ENCODE measurements around the gene POLR3K. TPM values are rescaled to one million over a fixed set of nuclear protein-coding genes. Genes with fewer than 3 reads are reported as not detected.

Gene POLR3K
- total and polyA plus RNA-seq, 2 donors (not counting 3 experiments of a cell fraction or from before 2014, with no cell fraction given), result 20.6 to 33.2 TPM

GRCh38 chr16:63998-64913 lies 10.8 kb upstream of the POLR3K start:
- Histone ChIP-seq H4K20me1 (replicated peaks; ENCODE audit: control insufficient read depth, extremely low read depth, insufficient read depth, low read length) (no peaks in the 10 kb centered on the region), H3K9me3 (replicated peaks; ENCODE audit: control insufficient read depth, insufficient read depth, low read length) (no peaks in the 10 kb centered on the region), H3K9me1 (replicated peaks; ENCODE audit: control insufficient read depth, extremely low read depth, insufficient read depth, low read length) (no peaks in the 10 kb centered on the region), H3K27me3 (ENCODE audit: control insufficient read depth in 2 of 2, insufficient read depth in 2 of 2, low read length in 2 of 2) (no peaks in the 10 kb centered on the region), H3K79me2 (ENCODE audit: control insufficient read depth, insufficient read depth, low read length) (peaks cover 15% of the 10 kb centered on the region), H3K4me3 (replicated peaks in 1 of 3; ENCODE audit: insufficient read depth in 1 of 3, low read depth in 1 of 3, low read length in 3 of 3) (no peak overlapping the region), H3K27ac (ENCODE audit: insufficient read depth, low read depth, low read length) (no peak overlapping the region), H2AFZ (ENCODE audit: low read depth, low read length) (no peak overlapping the region), H3K4me2 (ENCODE audit: insufficient read depth, low read length) (no peak overlapping the region), H3K9ac (replicated peaks; ENCODE audit: extremely low read depth, insufficient read depth, low read length) (no peak overlapping the region), H3K4me1 (ENCODE audit: control insufficient read depth, extremely low read depth, insufficient read depth, low read length) (no peaks in the 10 kb centered on the region), H3K36me3 (ENCODE audit: control insufficient read depth in 2 of 2, extremely low read depth in 1 of 2, insufficient read depth in 2 of 2, low read length in 2 of 2) (peaks cover 0 to 49% of the 10 kb centered on the region in 2 experiments)
- intact Hi-C loops (cut with micrococcal nuclease), result no loop called here
- dilution Hi-C loops (cut with MboI; ENCODE audit: extremely low pct_ligation_motif_present, low sequenced_read_pairs), result no loop called here
- DNase-seq (ENCODE audit: low read depth, low spot score) (no peak), FAIRE-seq (no peak)
- TF ChIP-seq MAX (IDR thresholded peaks at IDR 0.05; ENCODE audit: insufficient read depth, insufficient read length), result no peak
- TF ChIP-seq FOS (IDR thresholded peaks at IDR 0.05; ENCODE audit: borderline replicate concordance, insufficient read depth, low read length), result no peak
- no peak for TF ChIP-seq CTCF (IDR thresholded peaks at IDR 0.05; ENCODE audit: extremely low read depth in 1 of 2, insufficient read depth in 1 of 2, low read depth in 1 of 2, low read length in 2 of 2)
- no peak for TF ChIP-seq GATA2 (IDR thresholded peaks at IDR 0.05; ENCODE audit: insufficient read depth, insufficient read length, low read depth, low read length)
- no peak for TF ChIP-seq EZH2 (IDR thresholded peaks at IDR 0.05; ENCODE audit: borderline replicate concordance, low read depth, low read length, severe bottlenecking)
- no peak for TF ChIP-seq JUN (IDR thresholded peaks at IDR 0.05; ENCODE audit: borderline replicate concordance, insufficient read depth, insufficient read length, low read depth)
- no peak for TF ChIP-seq MYC (IDR thresholded peaks at IDR 0.05; ENCODE audit: low read depth, low read length)
- TF ChIP-seq POLR2AphosphoS5 (IDR thresholded peaks at IDR 0.05; ENCODE audit: insufficient read depth, low read depth, low read length), result no peak
- POLR2A ChIA-PET, result no interaction called here
- CTCF ChIA-PET, result interaction anchor here (1.3 to 18.5 kb wide), 6 partner anchors 11 to 43 kb away, joined by 5 to 790 read pairs (median 38); partner anchors contain the start of genes MPG, POLR3K and SNRNP25
- BruUV-seq (replicated peaks), result no TSS peak

Data from endothelial cell of umbilical vein (primary cell).